Brain microvascular endothelial cell (primary cell): ENCODE data around the gene HOXA6.

ENCODE experiments used
- DNase-seq: peaks from one replicate; pipeline ENCODE4 v3.0.0-alpha.2; 2020
- H3K27ac ChIP-seq: fragments of 250-450 bp; sonication (Bioruptor Pico); 2 replicates; pipeline ENCODE4 v1.5.1; 2020; ENCODE audit warnings: mild to moderate bottlenecking, moderate library complexity
- H3K27me3 ChIP-seq: fragments of 250-450 bp; sonication (Bioruptor Pico); replicated peaks from 2 replicates; pipeline ENCODE4 v1.5.1; 2020; ENCODE audit warnings: mild to moderate bottlenecking
- H3K36me3 ChIP-seq: fragments of 250-450 bp; sonication (Bioruptor Pico); replicated peaks from 2 replicates; pipeline ENCODE4 v1.5.1; 2020; ENCODE audit warnings: mild to moderate bottlenecking
- H3K4me3 ChIP-seq: 2 replicates; pipeline ENCODE4 v1.5.1; 2011; ENCODE audit warnings: low read depth, mild to moderate bottlenecking, control low read depth, low read length, moderate library complexity
- CTCF ChIP-seq: IDR thresholded peaks from 2 replicates; pipeline ENCODE4 v1.5.1; 2011; ENCODE audit warnings: low read depth, mild to moderate bottlenecking, moderate library complexity, low read length, control low read depth, inconsistent platforms; ENCODE audit errors: missing control alignments
- in situ Hi-C: cut with HindIII; loops from 2 replicates; pipeline ENCODE4 v1.10.0; 2017; ENCODE audit warnings: low sequenced_read_pairs, low pct_ligation_motif_present

The HOXA6 gene

GRCh38 chr7:27106181-27106900, 41.2 kb downstream of the HOXA6 start:
- peaks cover 98% of the 10 kb centered on the region for H3K27me3 ChIP-seq
- H3K36me3 ChIP-seq, result no peaks in the 10 kb centered on the region
- in situ Hi-C loops, result no loop called here
- peak overlapping the region; percentile 38 for H3K4me3 ChIP-seq
- TF ChIP-seq CTCF, result no peak
- H3K27ac ChIP-seq, result no peak overlapping the region
- no peak for DNase-seq

- Histone ChIP-seq H3K27me3 (peaks cover 98% of the 10 kb centered on the region), H3K27ac (no peak overlapping the region), H3K36me3 (no peaks in the 10 kb centered on the region), H3K4me3 (no peak overlapping the region)
- no peak for DNase-seq
- in situ Hi-C loops, result no loop called here
- no peak for TF ChIP-seq CTCF
Measured at GRCh38 chr7:27105301-27106031, 42.1 kb downstream of the HOXA6 start.

GRCh38 chr7:27104341-27105058, 43.1 kb downstream of the HOXA6 start:
- no peaks in the 10 kb centered on the region for H3K36me3 ChIP-seq
- peaks cover 97% of the 10 kb centered on the region for H3K27me3 ChIP-seq
- no peak for DNase-seq
- H3K4me3 ChIP-seq, result no peak overlapping the region
- in situ Hi-C loops, result no loop called here
- H3K27ac ChIP-seq, result no peak overlapping the region
- no peak for TF ChIP-seq CTCF

- H3K4me3 ChIP-seq, result peak overlapping the region; percentile 35
- in situ Hi-C loops, result no loop called here
- DNase-seq, result no peak
- H3K27ac ChIP-seq, result no peak overlapping the region
- H3K27me3 ChIP-seq, result peaks cover 97% of the 10 kb centered on the region
- TF ChIP-seq CTCF, result no peak
- no peaks in the 10 kb centered on the region for H3K36me3 ChIP-seq
Measured at GRCh38 chr7:27103489-27104226, 43.9 kb downstream of the HOXA6 start.

- DNase-seq, result no peak
- Histone ChIP-seq H3K36me3 (no peaks in the 10 kb centered on the region), H3K4me3 (peak within 1 kb of the TSS; percentile 44), H3K27ac (no peak within 1 kb of the TSS), H3K27me3 (peaks cover 97% of the 10 kb centered on the region)
- no peak for TF ChIP-seq CTCF
- in situ Hi-C loops, result no loop called here
Measured at GRCh38 chr7:27102581-27103442, 44.8 kb downstream of the HOXA6 start, which contains the start of gene HOXA2. TSS of gene HOXA2 (minus strand) at chr7:27102683. CDS start at chr7:27102500, 183 bp downstream.
